H9 (cell line): ENCODE measurements around the gene PUS10. TPM values are rescaled to one million over a fixed set of nuclear protein-coding genes. Genes with fewer than 3 reads are reported as not detected.

ENCODE experiments used
- DNase-seq: peaks from one replicate; pipeline ENCODE4 v3.0.0-alpha.2; 2017
- H2AFZ ChIP-seq: one replicate; pipeline ENCODE4 v1.6.1; 2013; ENCODE audit warnings: mild to moderate bottlenecking, low read length, control low read depth, moderate library complexity
- H2AK5ac ChIP-seq: 2 replicates; pipeline ENCODE4 v1.6.1; 2013; ENCODE audit warnings: low read length, control low read depth, mixed read lengths; ENCODE audit not compliant: insufficient read length
- H2BK120ac ChIP-seq: one replicate; pipeline ENCODE4 v1.6.1; 2013; ENCODE audit warnings: low read depth, mild to moderate bottlenecking, low read length, control low read depth, inconsistent platforms; ENCODE audit not compliant: poor library complexity, severe bottlenecking
- H2BK12ac ChIP-seq: 2 replicates; pipeline ENCODE4 v1.6.1; 2013; ENCODE audit warnings: low read length, control low read depth, mixed read lengths, low read depth; ENCODE audit not compliant: insufficient read length
- H2BK15ac ChIP-seq: 2 replicates; pipeline ENCODE4 v1.6.1; 2013; ENCODE audit warnings: low read depth, low read length, control low read depth
- H2BK20ac ChIP-seq: one replicate; pipeline ENCODE4 v1.6.1; 2013; ENCODE audit warnings: low read depth, mild to moderate bottlenecking, low read length, control low read depth, inconsistent platforms; ENCODE audit not compliant: poor library complexity, severe bottlenecking
- H2BK5ac ChIP-seq: 2 replicates; pipeline ENCODE4 v1.6.1; 2013; ENCODE audit warnings: low read length, control low read depth, mixed read lengths; ENCODE audit not compliant: insufficient read length
- H3K14ac ChIP-seq: 2 replicates; pipeline ENCODE4 v1.6.1; 2013; ENCODE audit warnings: low read length, control low read depth; ENCODE audit not compliant: insufficient read depth
- H3K18ac ChIP-seq: 2 replicates; pipeline ENCODE4 v1.6.1; 2013; ENCODE audit warnings: low read depth, mild to moderate bottlenecking, mixed read lengths, low read length, control low read depth; ENCODE audit not compliant: insufficient read length
- H3K23ac ChIP-seq: 2 replicates; pipeline ENCODE4 v1.6.1; 2013; ENCODE audit warnings: low read length, control low read depth, mixed read lengths, low read depth; ENCODE audit not compliant: insufficient read length
- H3K23me2 ChIP-seq: 2 replicates; pipeline ENCODE4 v1.6.1; 2013; ENCODE audit warnings: low read depth, mild to moderate bottlenecking, mixed read lengths, low read length, control low read depth; ENCODE audit not compliant: insufficient read length, poor library complexity, severe bottlenecking
- H3K27ac ChIP-seq: 2 replicates; pipeline ENCODE4 v1.5.1; 2013; ENCODE audit warnings: low read length, control low read depth, mixed read lengths, low read depth; ENCODE audit not compliant: insufficient read length
- H3K27me3 ChIP-seq: 2 replicates; pipeline ENCODE4 v1.6.1; 2013; ENCODE audit warnings: low read length, control low read depth, inconsistent platforms; ENCODE audit not compliant: insufficient read depth
- H3K4ac ChIP-seq: 2 replicates; pipeline ENCODE4 v1.6.1; 2013; ENCODE audit warnings: low read depth, mild to moderate bottlenecking, control low read depth, inconsistent platforms, low read length, moderate library complexity
- H3K4me1 ChIP-seq: 2 replicates; pipeline ENCODE4 v1.6.1; 2013; ENCODE audit warnings: low read length, control low read depth, inconsistent platforms; ENCODE audit not compliant: insufficient read depth
- H3K4me2 ChIP-seq: 2 replicates; pipeline ENCODE4 v1.6.1; 2013; ENCODE audit warnings: low read length, control low read depth, mixed read lengths; ENCODE audit not compliant: insufficient read length, insufficient read depth
- H3K56ac ChIP-seq: 2 replicates; pipeline ENCODE4 v1.6.1; 2013; ENCODE audit warnings: low read depth, mild to moderate bottlenecking, mixed read lengths, low read length, control low read depth; ENCODE audit not compliant: insufficient read length
- H3K79me1 ChIP-seq: 2 replicates; pipeline ENCODE4 v1.6.1; 2013; ENCODE audit warnings: low read depth, mild to moderate bottlenecking, moderate library complexity, low read length, control low read depth, inconsistent platforms; ENCODE audit not compliant: insufficient read depth, poor library complexity, severe bottlenecking
- H3K79me2 ChIP-seq: 2 replicates; pipeline ENCODE4 v1.6.1; 2013; ENCODE audit warnings: low read length, control low read depth, inconsistent platforms; ENCODE audit not compliant: insufficient read depth
- H3K9ac ChIP-seq: 2 replicates; pipeline ENCODE4 v1.6.1; 2013; ENCODE audit warnings: low read length, control low read depth, mixed read lengths; ENCODE audit not compliant: insufficient read length; ENCODE audit errors: extremely low read depth
- H3K9me3 ChIP-seq: one replicate; pipeline ENCODE4 v1.6.1; 2013; ENCODE audit warnings: low read depth, low read length, inconsistent platforms; ENCODE audit not compliant: control insufficient read depth
- H3T11ph ChIP-seq: one replicate; pipeline ENCODE4 v1.6.1; 2013; ENCODE audit warnings: mild to moderate bottlenecking, low read length, control low read depth, inconsistent platforms
- H4K20me1 ChIP-seq: one replicate; pipeline ENCODE4 v1.6.1; 2013; ENCODE audit not compliant: control insufficient read depth, insufficient read length, insufficient read depth
- H4K5ac ChIP-seq: 2 replicates; pipeline ENCODE4 v1.6.1; 2013; ENCODE audit warnings: low read depth, mild to moderate bottlenecking, mixed read lengths, low read length, control low read depth; ENCODE audit not compliant: insufficient read length
- H4K8ac ChIP-seq: replicated peaks from 2 replicates; pipeline ENCODE4 v1.6.1; 2013; ENCODE audit warnings: low read length, control low read depth, mixed read lengths, low read depth; ENCODE audit not compliant: insufficient read length
- H4K91ac ChIP-seq: 2 replicates; pipeline ENCODE4 v1.6.1; 2013; ENCODE audit warnings: low read depth, mild to moderate bottlenecking, moderate library complexity, mixed read lengths, low read length, control low read depth; ENCODE audit not compliant: insufficient read length
- H3K27ac Mint-ChIP-seq, 3 experiments: 2 replicates in 2 of 3; 3 replicates in 1 of 3; pipeline ENCODE4 v1.8.0; 2020 to 2021; ENCODE audit warnings: mixed read lengths in 3 of 3, mild to moderate bottlenecking in 1 of 3, moderate library complexity in 1 of 3
- H3K27me3 Mint-ChIP-seq: 2 replicates; pipeline ENCODE4 v1.8.0; 2021; ENCODE audit warnings: low read depth, mild to moderate bottlenecking, moderate library complexity, mixed read lengths
- H3K36me3 Mint-ChIP-seq, 3 experiments: 2 replicates in 2 of 3; 3 replicates in 1 of 3; pipeline ENCODE4 v1.8.0; 2020 to 2021; ENCODE audit warnings: low read depth in 3 of 3, mixed read lengths in 3 of 3; ENCODE audit not compliant: insufficient read depth in 1 of 3
- H3K4me1 Mint-ChIP-seq, 2 experiments: 2 replicates each; pipeline ENCODE4 v1.8.0; 2020; ENCODE audit warnings: mixed read lengths in 2 of 2
- H3K4me3 Mint-ChIP-seq, 2 experiments: 2 replicates in 1 of 2; 3 replicates in 1 of 2; pipeline ENCODE4 v1.8.0; 2020 to 2021; ENCODE audit warnings: mild to moderate bottlenecking in 2 of 2, mixed read lengths in 2 of 2, moderate library complexity in 1 of 2
- H3K9me3 Mint-ChIP-seq, 2 experiments: 2 replicates in 1 of 2; 3 replicates in 1 of 2; pipeline ENCODE4 v1.8.0; 2020; ENCODE audit warnings: mild to moderate bottlenecking in 2 of 2, mixed read lengths in 2 of 2, moderate library complexity in 1 of 2
- total RNA-seq: library from RNA; stranded (reverse); gene quantifications from 2 replicates; pipeline ENCODE4 v1.2.1, GENCODE V29; 2021
- TF ChIP-seq, protein P1 (sequence below): fragments of 200-600 bp; sonication (generic); conservative IDR thresholded peaks from 3 replicates; pipeline ENCODE4 v1.8.0; 2021; ENCODE audit warnings: antibody characterized with exemption, mild to moderate bottlenecking

The PUS10 gene
- total RNA-seq, 1 experiment from 2014 or later: 2.3 TPM

DNA sequence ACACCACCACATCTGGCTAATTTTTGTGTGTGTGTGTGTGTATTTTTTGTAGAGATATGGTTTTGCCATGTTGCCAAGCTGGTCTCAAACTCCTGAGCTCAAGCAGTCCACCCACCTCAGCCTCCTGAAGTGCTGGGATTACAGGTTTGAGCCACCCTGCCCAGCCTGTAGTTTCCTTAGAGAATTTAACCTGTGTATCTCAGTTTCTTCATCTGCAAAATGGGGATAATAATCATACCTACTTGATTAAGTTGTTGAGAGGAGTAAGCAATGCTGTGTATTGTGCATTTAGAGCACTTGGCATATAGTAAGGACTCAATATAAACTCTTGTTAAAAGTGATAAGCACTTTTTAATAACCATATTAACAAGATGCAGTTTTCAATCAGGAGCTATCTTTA is 41.3 kb upstream of the PUS10 start:
- H3K4me3 Mint-ChIP-seq: no peak overlapping the region
- H3K4me1 Mint-ChIP-seq: no peaks in the 10 kb centered on the region
- H3K27me3 Mint-ChIP-seq: no peaks in the 10 kb centered on the region
- no peak overlapping the region for H3K27ac ChIP-seq
- H2AK5ac ChIP-seq: no peak overlapping the region
- peaks cover 2 to 15% (median 15%) of the 10 kb centered on the region in 3 experiments; a peak in 5 of 7 replicates for H3K36me3 Mint-ChIP-seq
- no peaks in the 10 kb centered on the region for H3K4me1 ChIP-seq
- DNase-seq: no peak
- H4K8ac ChIP-seq: no peak overlapping the region
- no peaks in the 10 kb centered on the region for H3K9me3 ChIP-seq
- no peaks in the 10 kb centered on the region for H3K79me1 ChIP-seq
- H3K4ac ChIP-seq: no peak overlapping the region
- no peak overlapping the region for H4K91ac ChIP-seq
- H3K14ac ChIP-seq: no peak overlapping the region
- H2BK5ac ChIP-seq: no peak overlapping the region
- no peak overlapping the region for H2BK12ac ChIP-seq
- H4K20me1 ChIP-seq: no peaks in the 10 kb centered on the region
- no peak overlapping the region for H2AFZ ChIP-seq
- no peaks in the 10 kb centered on the region for H3K23me2 ChIP-seq
- no peak overlapping the region for H3K4me2 ChIP-seq
- TF ChIP-seq, protein P1, sequence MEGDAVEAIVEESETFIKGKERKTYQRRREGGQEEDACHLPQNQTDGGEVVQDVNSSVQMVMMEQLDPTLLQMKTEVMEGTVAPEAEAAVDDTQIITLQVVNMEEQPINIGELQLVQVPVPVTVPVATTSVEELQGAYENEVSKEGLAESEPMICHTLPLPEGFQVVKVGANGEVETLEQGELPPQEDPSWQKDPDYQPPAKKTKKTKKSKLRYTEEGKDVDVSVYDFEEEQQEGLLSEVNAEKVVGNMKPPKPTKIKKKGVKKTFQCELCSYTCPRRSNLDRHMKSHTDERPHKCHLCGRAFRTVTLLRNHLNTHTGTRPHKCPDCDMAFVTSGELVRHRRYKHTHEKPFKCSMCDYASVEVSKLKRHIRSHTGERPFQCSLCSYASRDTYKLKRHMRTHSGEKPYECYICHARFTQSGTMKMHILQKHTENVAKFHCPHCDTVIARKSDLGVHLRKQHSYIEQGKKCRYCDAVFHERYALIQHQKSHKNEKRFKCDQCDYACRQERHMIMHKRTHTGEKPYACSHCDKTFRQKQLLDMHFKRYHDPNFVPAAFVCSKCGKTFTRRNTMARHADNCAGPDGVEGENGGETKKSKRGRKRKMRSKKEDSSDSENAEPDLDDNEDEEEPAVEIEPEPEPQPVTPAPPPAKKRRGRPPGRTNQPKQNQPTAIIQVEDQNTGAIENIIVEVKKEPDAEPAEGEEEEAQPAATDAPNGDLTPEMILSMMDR: no peak
- H3K79me2 ChIP-seq: no peaks in the 10 kb centered on the region
- H3K56ac ChIP-seq: no peak overlapping the region
- H4K5ac ChIP-seq: no peak overlapping the region
- H3K9ac ChIP-seq: no peak overlapping the region
- no peaks in the 10 kb centered on the region for H3K27me3 ChIP-seq
- no peak overlapping the region for H3T11ph ChIP-seq
- no peak overlapping the region for H2BK120ac ChIP-seq
- no peak overlapping the region for H3K27ac Mint-ChIP-seq
- no peak overlapping the region for H3K18ac ChIP-seq
- H2BK15ac ChIP-seq: no peak overlapping the region
- no peak overlapping the region for H2BK20ac ChIP-seq
- H3K23ac ChIP-seq: no peak overlapping the region
- H3K9me3 Mint-ChIP-seq: no peaks in the 10 kb centered on the region
